ENCODE data around the gene SLC25A38.
A peak's percentile ranks its signal among the peaks of the same experiment; 100 is the strongest.
"Not testable (repeated sequence)": the region's sequence is repeated elsewhere in the genome, so short reads cannot be mapped to it uniquely, and the experiment has no call there.

The SLC25A38 gene

DNA sequence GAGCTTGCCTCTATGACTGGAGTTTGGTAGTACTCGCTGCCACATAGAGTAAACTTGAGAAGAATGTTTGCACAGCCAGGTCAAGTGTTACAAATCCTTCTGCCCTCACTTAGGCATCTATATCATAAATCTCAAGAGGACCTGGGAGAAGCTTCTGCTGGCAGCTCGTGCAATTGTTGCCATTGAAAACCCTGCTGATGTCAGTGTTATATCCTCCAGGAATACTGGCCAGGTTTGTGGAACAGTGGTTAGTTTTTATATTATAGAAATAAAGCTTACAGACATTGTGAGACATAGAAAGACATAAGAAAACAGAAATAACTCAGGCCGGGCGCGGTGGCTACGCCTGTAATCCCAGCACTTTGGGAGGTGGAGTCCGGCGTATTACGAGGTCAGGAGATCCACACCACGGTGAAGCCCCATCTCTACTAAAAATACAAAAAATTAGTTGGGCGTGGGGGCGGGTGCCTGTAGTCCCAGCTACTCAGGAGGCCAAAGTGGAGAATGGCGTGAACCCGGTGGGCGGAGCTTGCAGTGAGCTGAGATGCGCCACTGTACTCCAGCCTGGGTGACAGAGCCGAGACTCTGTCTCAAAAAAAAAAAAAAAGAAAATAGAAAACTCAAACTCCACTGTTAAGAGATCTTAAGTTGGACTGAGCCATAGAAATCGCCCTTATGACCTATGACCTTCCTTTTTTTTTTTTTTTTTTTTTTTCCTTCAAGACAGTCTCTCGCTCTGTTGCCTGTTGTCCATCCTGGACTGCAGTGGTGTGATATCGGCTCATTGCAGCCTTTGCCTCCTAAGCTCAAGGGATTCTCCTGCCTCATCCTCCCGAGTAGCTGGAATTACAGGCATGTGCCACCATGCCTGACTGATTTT lies 25.6 kb downstream of the SLC25A38 start:
- no peak for DNase-seq

DNA sequence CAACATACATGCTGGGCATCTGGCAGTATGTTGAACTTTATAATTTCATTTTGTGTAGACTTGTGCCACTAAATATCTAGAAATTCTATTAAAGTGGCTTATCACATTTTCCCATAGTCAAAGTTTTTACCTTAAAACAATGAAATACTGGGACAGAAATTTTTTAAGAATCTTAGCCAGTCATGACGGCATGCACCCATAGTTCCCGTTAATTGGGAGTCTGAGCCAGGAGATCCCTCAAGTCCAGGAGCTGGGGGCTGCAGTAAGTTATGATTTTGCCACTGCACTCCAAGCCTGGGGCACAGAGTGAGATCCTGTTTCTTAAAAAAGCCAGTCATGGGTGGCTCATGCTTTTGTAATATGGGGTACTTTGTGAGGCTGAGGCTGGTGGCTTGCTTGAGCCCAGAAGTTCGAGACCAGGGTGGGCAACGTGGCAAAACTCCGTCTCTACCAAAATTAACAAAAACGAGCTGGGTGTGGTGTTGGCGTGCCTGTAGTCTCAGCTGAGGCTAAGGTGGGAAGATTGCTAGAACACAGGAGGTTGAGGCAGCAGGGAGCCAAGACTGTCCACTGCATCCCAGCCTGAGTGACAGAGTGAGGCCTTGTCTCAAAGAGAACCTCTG lies 26.5 kb downstream of the SLC25A38 start:
- DNase-seq = no peak

DNA sequence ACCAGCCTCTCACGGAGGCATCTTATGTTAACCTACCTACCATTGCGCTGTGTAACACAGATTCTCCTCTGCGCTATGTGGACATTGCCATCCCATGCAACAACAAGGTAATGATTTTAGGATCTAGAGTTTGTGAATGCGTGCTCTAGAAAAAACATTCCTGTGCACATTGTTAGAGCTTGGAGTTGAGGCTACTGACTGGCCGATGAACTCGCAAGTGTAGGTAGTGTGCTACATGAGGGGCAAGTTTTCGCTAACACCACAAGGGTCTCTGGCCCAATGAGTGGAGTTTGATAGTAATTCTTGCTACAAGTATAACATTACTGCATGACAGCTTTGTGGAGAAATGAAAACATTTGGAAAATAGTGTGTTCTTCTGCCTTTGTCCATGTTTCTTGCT lies 27.7 kb downstream of the SLC25A38 start:
- DNase-seq = no peak

DNA sequence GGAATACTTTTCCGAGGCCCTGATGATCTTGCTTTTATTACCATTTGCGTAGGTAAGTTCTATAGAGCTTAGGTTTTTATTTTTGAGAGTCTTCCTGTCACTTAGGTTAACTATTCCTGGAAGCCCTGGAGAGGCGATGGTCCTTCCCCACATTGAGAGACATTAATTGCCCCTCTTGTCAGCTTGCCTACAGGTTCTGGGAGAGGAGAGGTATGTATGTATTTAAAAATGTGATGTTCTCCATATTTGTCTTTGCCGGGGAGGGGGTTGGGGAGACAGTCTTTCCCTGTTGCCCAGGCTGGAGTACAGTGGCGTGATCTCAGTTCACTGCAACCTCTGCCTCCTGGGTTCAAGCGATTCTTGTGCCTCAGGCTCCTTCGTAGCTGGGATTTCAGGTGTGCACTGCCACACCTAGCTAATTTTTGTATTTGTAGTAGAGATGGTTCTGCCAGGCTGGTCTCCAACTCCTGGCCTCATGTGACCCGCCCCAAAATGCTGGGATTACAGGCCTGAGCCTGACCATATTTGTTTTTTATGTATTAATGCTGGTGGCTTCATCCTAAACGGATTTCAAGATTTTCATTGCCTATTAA lies 29.6 kb downstream of the SLC25A38 start:
- DNase-seq = no peak

DNA sequence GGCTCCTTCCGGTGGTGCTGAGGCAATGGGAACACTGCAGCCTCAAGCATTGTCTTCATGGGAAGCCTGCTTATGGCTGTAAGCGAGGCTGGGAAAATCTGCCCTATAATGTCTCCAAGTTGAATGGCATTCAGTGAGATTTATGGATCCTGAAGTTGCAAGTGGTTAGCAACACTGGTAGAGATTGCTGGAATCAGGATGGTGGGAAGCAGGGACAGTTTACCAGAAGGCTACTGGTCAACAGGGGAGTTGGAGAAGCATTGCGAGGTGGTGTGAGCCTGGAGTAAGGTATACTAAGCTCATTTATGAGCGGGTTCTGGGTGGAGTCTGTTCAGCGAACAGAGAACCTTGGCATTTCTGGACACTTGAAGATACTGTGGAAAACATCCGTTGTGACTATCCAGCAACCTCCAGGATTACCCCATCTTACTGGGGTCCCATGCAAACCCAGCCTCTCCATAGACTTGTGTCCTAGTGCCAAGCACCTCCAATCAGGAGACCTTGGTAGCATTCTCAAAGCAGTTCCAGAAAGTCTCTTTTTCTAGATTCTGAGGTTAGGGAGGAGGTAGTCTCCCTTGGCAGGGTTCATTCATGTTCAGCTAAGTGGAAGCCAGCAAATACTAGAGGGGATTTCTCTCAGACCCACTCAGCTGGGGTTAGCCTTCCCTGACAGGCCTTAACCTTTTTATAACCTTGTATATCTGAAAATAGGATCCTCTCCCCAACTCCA lies 30.7 kb downstream of the SLC25A38 start:
- DNase-seq = no peak

DNA sequence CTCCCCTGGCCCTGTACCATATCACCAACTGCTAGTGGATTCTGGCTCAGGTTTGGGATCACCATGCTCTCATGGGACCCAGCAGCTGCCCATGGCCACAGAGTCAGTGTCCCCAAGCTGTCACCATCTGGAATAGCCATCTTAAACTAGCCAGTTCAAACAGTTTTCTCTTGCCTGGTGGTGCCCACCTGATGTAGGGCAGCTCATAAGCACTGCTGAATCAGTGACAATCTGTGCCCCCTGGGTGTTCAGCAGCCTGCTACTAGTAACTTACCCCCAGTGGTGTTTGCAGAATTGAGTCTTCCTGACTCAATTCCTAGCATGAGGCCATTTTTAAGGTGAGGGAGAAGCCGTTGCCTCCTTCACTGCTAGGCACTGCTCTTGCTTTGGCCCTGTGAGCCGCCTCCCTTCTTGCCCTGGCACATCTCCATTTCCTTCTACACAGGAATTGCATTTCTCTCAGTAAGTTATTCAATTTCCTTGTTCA lies 31.3 kb downstream of the SLC25A38 start:
- peak; percentile 32 for DNase-seq

DNA sequence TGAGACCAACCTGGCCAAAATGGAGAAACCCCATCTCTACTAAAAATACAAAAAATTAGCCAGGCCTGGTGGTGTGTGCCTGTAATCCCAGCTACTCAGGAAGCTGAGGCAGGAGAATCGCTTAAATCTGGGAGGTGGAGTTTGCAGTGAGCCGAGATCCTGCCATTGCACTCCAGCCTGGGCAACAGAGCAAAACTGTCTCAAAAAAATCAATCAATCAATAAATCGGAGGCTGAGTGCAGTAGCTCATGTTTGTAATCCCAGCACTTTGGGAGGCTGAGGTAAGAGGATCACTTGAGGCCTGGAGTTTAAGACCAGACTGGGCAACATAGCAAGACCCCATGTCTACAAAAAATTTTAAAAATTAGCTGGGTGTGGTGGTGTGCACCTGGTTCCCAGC lies 32.1 kb downstream of the SLC25A38 start:
- not testable (repeated sequence) for DNase-seq

DNA sequence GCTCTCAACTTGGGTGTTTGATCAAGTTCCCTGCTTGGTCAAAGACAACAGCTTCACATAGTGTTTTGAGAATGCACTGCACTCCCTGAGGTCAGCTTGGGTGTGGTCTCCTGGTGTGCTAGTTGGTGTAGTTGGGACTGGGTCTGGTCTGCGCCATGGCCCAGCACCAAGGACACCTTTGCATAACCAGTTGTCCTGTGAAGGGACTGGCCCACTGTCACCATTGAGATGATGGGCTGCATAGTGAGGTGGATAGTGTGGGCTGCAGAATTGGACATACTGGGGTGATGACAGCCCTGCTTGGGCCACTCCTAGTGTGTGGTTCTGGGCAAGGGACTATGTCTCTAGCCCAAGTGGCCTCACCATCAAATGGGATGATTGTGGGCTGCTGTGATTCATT lies 32.8 kb downstream of the SLC25A38 start:
- no peak for DNase-seq

DNA sequence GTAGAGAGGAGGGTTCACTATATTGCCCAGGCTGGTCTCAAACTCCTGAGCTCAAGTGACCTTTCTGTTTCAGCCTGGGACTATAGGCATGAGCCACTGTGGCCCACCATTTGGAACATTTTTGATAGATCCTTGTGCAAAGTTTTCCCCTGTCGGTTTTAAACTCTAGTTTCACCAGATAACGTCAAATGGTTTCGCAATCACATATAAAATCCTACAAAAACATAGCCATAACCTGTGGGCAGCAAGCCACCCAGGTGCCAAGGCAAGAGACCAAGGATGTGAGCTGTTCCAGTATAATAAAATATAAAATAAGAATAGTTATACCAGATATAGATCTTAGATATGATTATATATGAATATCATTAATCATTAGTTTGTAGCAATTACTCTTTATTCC lies 33.8 kb downstream of the SLC25A38 start:
- DNase-seq = not testable (repeated sequence)

DNA sequence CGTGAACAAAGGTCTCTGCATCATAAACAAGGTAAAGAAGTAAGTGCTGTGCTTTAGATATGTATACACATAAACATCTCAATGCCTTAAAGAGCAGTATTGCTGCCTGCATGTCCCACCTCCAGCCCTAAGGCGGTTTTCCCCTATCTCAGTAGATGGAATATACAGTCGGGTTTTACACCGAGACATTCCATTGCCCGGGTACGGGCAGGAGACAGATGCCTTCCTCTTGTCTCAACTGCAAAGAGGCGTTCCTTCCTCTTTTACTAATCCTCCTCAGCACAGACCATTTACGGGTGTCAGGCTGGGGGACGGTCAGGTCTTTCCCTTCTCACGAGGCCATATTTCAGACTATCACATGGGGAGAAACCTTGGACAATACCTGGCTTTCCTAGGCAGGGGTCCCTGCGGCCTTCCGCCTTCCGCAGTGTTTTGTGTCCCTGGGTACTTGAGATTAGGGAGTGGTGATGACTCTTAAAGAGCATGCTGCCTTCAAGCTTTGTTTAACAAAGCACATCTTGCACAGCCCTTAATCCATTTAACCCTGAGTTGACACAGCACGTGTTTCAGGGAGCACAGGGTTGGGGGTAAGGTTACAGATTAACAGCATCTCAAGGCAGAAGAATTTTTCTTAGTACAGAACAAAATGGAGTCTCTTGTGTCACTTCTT lies 35.5 kb downstream of the SLC25A38 start:
- DNase-seq = peak; percentile 9

DNA sequence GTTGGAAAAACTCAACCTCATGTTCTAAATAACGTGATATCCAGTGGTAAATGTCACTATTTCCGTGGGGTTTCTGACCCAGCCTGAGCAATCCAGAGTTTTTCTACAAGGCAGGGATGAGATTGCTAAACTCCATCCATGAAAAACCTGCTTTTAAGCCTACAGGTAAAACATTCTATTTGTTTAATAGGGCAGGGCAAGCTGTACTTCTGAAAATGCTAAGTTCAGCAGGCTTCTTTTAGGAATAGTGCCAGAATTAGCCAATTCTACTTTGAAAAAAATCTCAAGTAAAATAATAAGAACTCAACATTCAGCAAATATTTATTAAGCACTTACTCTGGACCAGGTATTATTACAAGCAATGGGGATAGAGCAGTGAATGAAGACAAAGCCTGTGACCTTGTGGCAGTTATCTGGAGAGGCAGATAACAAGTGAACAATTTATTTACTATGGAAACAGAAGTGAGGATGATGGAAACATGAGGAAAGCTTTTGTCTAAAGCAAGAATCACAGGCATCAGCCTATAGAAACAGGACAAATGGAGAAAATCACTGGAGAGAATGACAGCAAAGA lies 36.7 kb downstream of the SLC25A38 start:
- no peak for DNase-seq

DNA sequence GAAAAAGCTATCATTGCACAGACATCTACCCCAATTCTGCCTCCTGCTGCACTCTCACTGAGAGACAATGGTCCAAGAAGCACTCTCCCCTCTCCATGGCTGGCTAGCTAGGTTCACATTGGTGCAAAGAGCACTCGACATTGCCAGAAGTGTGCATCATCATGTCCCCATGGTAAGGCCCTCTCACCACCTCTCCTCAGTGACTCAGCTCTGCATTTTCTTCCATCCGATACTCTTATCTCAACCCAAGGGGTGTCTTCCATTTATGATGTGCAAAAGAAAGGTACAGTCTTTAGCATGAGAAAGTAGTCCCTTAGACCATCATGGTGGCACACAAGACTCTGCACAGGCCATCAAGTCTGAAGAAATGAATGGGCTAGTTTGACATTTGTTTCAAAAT lies 37.4 kb downstream of the SLC25A38 start:
- DNase-seq = no peak

DNA sequence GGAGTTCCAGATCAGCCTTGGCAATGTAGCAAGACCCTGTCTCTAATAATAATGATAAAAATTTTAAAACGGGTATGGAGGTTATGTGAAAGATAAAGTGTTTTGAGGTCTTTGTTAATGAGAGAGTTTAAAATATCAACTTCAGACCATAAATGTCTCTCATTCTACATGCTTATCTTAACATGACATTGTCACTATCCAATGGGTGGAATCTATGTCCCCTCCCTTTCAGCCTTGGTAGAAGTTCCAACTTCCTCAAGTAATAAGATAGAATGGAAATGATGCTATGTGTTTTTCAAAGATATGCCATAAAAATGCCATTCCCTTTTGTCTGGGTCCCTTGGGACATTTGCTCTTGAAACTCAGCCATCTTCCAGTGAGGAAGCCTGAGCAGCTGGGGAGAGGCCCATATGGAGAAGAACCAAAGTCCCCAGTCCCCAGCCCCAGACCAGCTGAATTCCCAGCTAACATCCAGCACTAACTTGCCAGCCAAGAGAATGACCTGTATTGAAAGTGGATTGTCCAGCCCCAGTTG lies 40.3 kb downstream of the SLC25A38 start:
- DNase-seq = no peak

DNA sequence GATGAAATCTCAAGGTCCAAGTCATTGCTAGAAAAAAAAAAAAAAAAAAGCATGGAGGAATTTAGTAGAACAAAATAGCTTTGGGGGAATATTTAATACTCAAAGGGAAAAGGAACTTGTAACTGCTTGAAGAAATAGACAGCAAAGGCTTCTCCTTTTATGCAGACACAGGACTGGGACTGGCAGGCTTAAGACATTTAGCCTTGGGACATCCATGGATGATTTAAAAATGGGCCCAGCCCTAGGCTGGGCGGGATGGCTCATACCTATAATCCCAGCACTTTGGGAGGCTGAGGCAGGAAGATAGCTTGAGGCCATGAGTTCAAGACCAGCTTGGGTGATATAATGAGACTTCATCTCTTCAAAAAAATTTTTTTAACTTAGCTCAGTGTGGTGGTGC lies 43.1 kb downstream of the SLC25A38 start:
- DNase-seq = no peak

DNA sequence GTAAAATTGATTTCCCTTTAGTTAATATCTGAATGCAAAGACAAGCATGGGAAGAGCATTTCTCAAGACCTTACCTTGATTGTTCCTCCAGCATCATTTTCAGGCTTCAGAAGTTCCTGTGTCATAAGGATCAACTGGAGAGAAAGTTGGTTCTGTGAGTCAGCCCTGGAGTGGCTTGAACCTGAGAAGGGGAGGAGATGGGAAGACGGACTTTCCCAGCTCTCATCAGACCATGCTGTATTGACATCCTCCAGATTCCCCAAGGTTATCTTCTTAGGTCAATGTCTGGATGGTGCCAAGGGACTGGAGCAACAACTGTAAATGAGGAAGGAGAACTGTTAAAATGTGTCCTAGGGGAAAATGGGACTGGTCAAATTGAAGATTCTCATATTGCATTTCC lies 44.3 kb downstream of the SLC25A38 start:
- no peak for DNase-seq

DNA sequence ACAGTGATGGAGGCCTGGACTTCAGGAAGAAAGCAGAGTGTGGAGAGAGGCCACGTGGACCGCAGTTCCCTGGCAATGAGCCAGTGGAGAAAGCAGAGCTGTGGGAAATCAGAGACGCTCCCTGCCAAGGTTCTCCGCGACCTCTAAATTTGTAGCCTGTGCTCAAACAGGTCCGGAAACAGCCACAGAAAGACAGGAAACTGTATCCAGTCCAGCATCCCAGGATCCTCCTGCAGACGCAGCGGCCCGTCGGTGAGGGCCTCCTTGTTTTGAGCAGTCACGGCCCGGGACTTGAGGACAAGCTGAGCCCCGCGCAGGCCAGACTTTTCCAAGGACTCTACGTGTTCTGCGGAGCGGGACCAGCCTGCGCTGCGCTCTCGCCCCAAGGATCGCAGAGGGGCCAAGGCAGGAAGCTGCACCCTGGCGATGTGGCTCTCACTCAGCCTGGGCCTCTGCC lies 45.6 kb downstream of the SLC25A38 start:
- DNase-seq = no peak

DNA sequence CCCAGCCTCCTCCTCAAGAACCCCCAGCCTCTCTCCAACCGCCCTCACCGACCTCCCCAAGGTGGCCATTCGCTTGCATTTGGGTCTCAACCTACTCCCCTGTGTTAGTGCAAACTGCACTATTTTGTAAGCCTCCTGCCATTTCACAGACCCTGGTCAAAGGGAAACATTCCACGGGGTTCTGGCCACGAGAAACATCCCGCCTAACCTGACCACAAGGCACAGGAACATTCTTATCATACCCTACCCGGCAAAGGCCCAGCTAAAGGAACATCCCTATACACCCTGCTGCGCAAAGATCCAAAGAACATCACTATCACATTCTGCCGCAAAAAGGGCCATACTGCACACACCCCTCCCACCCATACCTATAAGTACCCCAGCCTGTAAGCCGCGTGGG lies 46.3 kb downstream of the SLC25A38 start:
- DNase-seq = no peak

DNA sequence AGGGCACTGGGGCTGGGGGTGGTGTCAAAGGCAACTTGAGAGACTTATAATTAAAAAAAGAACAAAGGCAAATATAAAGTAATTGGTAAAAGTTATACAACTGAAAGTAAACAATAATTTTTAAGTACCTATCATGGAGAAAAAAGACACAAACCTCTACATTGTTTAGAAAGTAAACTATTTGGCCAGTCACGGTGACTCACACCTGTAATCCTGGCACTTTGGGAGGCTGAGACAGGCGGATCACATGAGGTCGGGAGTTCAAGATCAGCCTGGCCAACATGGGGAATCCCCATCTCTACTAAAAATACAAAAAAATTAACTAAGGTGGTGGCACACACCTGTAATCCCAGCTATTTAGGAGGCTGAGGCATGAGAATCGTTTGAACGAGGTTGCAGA lies 49.2 kb downstream of the SLC25A38 start:
- DNase-seq = no peak

DNA sequence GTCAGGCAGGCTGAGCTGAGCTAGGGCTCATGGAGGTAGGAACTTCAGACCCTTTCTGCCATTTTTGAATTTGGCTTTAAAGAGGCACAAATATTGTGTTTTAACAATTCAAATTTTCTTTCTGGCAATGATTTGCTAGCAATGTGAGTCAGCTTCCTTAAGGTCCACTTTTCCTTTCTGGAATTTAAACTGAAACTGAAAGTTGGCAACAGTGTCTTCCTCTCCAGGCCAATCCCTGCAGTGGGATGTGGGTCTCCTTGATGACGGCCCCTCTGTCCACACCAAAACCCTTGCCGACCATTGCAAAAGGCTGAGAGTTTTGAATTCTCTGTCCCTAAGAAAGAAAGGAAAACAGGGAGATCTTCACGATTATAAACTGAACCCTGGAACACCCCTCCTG lies 50.5 kb downstream of the SLC25A38 start:
- no peak for DNase-seq

DNA sequence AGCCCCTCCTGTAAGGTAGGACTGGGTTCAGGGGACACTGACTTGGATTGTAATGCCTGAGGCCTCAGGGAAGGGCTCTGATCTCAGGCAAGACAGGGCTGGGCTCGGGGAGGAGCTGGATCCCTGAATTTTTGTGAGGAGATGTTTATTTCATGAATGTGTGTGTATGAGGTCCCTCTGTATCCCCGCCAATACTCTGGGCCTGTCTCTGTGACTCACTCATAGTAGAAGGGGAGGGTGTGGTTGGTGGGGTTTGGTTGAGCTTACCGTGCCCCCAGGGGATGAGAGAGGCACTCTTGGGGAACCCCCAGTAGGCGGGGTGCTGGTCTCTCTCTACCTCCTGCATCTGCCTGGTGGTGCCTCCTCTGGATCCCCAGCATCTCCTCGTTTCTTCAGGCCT lies 51.4 kb downstream of the SLC25A38 start:
- no peak for DNase-seq

DNA sequence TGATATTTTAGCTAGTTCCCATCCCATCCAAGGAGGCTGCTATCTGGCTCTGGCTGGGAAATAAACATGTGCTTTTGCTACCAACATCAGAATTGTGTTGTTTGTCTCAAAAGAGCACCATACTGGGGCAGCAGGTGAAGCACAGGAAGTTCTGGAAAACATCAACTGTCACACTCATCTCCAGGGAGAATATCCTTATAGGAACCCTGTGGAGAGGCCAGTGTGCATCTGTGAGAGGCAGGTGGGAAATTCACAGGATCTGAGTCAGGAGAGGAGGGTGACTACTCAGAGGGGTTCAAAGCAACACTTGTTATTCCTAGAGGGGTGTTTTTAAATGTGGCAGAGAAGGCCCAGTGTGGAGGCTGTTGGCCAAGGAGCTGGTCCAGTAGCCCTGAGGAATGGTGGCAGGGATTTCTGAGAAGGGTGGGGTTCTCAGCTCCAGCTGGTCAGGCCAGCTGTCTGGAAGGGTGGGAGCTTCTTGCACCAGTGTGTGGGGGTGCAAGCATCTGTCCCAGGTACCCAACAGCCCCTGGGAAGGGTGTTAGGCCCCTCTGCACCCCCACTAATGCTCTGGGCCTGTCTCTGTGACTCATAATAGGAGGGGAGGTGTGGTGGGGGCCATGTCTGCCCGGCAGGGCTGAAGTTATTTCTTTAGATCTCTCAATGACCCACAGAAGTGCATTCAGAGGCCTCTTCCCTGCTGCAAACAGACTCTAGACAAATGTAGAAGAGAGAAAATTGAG lies 52.0 kb downstream of the SLC25A38 start:
- no peak for DNase-seq
